A673 (cell line): Measurements from ENCODE around the gene EPHB6.

ENCODE experiments used
- EZH2 ChIP-seq: fragments of 200-600 bp; sonication (generic); IDR thresholded peaks from 2 replicates; pipeline ENCODE4 v1.6.1; 2017; ENCODE audit warnings: borderline replicate concordance, low read depth, mild to moderate bottlenecking, mixed read lengths, antibody characterized with exemption, low read length; ENCODE audit not compliant: poor library complexity, severe bottlenecking
- TF ChIP-seq, protein P1 (sequence below): fragments of 300-800, 200-600 bp; sonication (generic); conservative IDR thresholded peaks from 2 replicates; pipeline ENCODE4 v1.5.1; 2017; ENCODE audit warnings: low read depth, mild to moderate bottlenecking, antibody characterized with exemption, low read length, moderate library complexity, mixed read lengths

DNA sequence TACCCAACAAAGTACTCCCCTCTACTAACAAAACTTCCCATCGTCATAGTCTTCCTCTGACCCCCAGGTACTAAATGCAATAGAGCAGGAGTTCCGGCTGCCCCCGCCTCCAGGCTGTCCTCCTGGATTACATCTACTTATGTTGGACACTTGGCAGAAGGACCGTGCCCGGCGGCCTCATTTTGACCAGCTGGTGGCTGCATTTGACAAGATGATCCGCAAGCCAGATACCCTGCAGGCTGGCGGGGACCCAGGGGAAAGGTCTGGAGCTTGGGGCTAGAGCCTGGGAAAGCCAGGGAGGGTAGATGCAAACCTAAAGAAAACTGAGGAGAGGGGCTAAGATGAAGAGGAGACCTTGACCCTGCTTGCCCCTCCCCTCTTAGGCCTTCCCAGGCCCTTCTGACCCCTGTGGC, 15.3 kb downstream of the EPHB6 start:
- TF ChIP-seq, protein P1, sequence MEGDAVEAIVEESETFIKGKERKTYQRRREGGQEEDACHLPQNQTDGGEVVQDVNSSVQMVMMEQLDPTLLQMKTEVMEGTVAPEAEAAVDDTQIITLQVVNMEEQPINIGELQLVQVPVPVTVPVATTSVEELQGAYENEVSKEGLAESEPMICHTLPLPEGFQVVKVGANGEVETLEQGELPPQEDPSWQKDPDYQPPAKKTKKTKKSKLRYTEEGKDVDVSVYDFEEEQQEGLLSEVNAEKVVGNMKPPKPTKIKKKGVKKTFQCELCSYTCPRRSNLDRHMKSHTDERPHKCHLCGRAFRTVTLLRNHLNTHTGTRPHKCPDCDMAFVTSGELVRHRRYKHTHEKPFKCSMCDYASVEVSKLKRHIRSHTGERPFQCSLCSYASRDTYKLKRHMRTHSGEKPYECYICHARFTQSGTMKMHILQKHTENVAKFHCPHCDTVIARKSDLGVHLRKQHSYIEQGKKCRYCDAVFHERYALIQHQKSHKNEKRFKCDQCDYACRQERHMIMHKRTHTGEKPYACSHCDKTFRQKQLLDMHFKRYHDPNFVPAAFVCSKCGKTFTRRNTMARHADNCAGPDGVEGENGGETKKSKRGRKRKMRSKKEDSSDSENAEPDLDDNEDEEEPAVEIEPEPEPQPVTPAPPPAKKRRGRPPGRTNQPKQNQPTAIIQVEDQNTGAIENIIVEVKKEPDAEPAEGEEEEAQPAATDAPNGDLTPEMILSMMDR, result no peak
- no peak for TF ChIP-seq EZH2
